CD4-positive, alpha-beta T cell treated with Interleukin-15 for 4 hours (primary cell): ENCODE data around the gene USH1C.

ENCODE experiments used
- DNase-seq: peaks from one replicate; pipeline ENCODE4 v3.0.0-alpha.2; 2020; ENCODE audit warnings: low spot score

The USH1C gene

DNA sequence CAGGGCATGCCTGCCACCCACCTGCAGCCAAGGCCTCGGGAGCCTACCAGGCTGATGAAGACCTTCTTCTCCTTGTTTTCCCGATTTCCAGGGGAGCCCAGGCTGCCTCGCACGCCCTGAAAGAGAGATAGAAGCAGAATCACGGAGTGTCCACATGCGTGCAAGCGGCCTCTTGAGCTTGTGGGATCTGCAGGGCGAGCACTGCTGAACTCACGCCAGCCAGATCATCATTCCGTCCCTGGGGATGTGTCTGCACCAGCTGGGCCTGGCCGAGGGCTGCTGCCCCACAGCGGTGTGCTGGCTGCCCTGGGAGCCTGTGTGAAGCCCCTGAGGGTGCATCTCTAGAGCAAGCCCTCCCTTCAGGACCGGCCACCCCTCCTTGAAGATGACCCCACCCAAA lies 17.9 kb downstream of the USH1C start:
- DNase-seq = no peak

DNA sequence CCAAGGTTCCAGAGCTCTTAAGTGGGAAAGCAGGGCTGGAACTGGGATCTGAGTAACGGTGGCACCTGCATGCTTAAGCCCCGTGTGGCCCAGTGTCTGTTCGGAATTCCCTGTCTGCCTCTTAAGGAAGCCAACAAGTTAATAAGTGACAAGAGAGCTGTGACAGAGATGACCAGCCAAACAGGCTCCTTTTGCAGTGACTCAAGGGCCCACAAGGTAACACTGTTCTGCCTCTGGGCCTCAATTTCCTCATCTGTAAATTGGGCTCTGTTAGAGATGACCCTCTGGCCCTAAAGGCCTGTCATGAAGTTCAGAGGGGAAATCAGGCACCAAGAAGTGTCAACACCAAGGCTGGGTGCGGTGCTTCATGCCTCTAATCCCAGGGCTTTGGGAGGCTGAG lies 18.6 kb downstream of the USH1C start:
- no peak for DNase-seq

DNA sequence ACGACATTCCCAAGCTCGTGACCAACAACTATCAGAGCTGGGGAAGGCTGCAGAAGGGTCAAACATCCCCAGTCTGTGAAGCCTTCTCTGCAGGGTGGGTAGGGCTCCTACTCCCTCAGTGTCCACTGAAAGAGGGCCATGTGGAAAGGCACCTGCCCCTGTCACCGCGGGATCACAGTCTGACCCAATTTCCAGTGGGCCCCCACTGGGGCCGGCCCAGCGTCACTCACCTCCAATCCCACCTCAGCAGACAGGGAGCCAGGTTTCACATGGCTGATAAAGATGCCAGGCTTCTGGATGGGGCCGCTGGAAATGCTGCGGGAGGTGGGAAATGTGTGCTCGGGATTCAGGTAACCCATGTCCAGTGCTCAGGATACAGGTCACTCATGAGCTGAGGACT lies 20.0 kb downstream of the USH1C start:
- no peak for DNase-seq

DNA sequence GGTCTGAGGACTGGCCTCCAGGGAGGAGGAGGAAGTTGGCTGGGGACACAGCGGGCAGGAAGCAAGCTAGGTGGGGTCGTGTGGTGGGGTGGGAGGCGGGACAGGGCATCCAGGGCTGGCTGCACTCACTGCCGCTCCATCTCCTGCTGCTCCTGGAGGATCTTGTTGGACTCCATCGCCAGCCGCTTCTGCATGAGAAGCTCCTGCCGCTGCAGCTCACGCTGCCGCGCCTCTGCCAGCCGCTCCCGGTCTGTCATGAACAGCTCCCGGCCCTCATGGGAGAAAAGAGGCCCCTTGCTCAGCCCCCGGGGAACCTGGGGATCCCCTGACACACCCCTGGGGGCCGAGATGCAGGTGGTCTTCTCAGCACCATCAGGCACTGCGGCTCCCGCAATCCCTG lies 21.6 kb downstream of the USH1C start:
- DNase-seq = no peak

DNA sequence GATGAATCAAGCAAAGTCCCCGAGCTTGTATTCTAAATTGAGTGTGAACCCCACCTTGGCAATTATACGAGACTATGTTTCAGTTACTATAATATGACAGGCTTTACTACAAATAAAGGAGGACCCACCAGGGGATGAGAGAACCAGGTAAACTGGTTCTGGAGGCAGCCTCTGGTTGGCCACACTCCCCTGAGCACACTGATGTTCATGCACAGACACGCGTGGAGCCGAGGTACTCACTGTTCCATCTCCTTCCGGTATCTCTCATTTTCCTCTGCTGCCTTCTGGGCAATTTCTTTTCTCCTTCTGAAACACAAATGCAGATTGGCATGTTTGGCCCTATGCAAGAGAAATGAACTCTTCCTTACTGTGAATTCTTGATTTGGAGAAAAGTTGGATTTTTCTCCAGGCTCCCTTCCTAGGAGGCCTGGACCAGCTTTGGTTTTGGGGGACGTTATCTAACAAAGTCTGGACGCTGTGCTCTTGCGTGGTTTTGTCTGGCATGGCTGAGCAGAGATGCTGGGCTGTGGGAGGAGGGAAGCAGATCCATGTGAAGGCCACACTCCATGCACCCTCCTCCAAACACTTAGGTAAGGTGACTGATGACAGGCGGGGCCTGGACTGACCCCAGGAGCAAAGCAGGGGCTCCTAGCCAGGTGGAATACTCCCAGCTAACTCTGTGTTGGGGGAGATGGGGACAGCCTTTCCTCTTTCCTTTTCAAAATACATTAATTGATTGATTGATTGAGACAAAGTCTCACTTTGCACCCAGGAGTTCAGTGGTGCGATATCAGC lies 22.9 kb downstream of the USH1C start:
- no peak for DNase-seq

DNA sequence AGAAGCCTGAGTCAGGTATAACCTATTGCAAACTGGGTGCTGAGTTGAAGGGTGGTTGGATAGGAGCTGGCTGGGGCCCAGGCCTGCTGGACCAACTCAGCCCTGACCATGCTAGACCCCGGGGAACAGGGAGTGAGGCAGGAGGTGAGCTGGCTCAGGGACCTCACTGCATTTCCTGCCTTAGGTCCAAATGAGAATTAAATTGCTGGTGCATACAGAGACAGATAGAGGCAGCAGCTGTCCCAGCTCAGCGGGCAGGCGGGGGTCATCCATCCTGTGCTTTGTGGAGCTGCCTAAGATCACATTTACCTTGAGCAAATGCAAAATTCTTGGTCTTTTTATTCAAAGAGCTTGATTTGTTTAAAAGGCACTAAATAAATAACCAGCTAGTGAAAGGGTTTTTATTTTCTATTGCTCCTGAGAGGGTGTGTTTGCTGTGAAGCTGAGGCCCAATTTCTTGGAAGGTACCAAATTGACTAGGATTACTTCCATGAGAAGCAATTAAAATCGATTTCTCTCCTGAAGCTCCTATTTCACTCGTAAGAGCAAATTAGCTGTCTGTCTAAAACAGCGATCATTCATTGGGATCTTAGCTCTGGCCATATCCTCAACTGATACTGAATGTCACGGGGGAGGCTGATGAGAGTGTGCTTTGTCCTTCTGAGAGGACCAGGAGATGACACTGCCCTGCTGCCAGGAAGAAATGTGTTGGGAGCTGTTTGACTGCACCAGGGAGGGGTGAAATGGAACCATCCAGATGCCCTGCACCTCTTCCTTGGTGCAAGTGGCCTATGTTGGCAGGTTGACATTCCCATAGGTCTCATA lies 24.9 kb downstream of the USH1C start:
- DNase-seq = no peak

DNA sequence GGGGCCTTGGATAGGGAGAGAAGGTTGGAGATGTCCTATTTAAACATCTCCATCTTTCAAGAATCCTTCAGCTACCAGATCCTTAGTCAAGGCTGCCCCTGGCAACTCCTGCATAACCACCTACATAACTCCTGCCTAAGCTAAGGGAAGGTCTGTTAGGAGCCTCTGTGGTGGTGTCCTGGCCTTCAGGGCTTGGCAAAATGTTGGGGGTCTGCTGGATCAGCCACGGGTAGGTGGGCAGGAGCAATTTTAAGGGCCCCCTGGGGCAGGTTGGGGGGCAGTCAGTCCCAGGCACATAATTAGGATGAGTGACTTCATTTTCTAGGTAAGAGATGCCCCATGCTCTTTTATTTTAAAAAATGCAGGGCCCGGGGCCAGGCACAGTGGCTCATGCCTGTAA lies 25.9 kb downstream of the USH1C start:
- no peak for DNase-seq

DNA sequence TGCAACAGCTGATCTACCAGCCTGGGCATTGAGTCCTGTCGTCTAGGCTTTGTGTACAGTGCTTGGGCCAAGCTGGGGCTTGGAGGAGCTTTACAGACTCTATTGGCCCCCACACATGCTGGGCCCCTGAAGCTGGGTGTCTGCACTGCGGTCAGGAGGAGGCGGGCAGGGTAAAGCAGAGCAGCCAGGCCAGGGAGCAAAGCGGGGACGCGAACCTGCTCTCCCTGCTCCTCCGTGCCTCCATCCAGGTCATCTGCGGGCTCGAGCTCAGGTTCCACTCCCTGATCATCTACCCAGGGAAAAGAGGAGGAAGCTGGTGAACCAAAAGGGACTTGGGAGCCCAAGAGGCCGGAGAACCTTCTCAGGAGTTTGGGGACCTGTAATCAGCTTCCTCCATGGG lies 27.0 kb downstream of the USH1C start:
- DNase-seq = no peak

DNA sequence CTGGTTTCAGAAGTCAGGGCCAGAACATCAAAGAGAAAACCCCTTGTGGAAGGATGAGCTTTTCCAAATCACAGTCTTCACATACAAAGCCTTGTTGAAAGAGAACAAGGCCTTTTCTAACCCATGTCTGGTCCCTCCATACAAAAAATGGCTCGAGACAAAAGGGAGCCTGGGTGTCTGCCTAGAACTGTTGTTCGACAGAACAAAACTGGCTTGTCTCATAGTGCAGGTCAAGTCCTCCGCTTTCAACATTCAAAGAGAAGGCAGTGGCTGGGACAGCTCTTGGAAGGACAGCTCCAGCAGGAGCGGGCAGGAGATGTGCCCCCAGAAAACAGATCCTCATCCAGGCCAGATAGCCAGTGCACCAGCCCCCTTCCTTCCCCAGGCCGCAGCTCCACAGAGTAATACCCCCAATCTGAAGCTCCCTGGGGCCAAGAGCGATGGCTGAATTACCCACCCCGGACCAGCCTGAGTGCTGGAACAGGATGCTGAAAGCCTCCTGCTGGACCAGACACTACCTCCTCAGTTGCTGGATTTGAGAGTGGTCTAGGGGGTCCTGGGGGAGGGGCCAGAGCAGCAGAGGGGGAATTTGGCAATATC lies 27.6 kb downstream of the USH1C start:
- no peak for DNase-seq

DNA sequence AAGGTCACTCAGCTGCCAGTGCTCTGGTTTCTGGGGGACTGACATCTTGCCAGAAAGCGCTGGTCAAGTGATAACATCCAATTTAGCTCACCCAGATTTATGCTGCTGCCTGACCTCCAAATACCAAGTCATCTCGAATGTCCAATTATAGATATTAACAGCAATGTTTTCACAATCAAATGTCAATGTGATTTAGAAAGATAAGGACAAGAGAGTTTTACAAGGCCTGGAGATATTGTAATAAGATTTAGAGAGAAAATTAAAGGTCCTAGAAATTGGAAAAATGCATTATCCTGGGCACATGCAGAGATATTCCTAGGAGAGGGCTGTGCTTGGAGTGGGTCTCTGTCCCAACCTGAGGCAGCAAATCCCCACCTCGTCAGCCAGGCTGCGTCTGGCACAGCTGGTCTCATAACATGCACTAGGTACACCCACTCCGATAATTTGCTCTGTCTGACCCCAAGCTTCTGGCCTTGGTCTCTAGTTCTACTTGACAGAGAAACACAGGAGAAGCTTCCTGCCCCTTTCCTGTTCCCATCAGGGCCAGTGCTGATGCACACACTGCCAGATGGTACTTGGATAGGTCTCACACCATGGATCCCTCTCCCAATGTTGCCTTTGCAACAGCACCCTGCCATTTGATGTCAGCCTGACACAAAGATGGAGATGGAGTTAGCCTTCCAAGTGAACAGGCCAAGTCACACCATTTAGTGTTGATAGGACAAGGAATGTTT lies 28.6 kb downstream of the USH1C start:
- DNase-seq = no peak

DNA sequence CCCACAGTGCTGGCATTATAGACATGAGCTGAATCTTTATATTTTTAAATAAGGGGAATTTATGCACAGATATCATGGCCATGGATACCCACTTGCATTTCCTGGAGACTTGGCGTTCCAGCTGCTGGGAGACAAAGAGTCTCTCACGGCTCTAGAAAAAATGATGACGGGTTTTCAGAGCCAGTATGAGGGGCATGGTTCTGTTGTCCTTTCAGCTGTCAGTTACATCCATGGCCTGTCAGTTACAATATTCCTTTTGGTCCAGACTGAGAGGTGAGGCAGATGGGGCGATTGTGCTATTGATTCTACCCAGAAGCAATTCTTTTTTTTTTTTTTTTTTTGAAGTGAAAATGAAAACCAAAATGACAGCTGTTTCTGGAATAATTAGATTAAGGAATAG lies 29.7 kb downstream of the USH1C start:
- DNase-seq = no peak

DNA sequence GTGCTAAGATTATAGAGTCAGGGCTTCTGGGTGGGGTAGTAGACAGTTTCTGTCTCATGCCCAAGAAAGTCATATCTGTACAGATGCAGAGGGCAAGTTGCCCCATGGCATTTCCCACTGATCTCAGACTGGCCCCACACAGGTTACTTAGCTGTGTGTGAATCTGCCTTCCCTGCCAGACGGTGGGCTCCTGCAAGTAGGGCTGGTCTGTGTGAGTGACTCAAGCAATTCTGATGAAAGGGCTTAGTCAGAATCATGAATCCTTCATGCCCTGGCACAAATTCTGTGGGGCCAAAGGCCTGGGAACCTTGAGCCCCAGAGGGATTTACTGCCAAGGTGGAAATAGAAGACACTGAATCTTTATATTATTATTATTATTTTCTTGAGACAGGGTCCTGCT lies 30.4 kb downstream of the USH1C start:
- no peak for DNase-seq

DNA sequence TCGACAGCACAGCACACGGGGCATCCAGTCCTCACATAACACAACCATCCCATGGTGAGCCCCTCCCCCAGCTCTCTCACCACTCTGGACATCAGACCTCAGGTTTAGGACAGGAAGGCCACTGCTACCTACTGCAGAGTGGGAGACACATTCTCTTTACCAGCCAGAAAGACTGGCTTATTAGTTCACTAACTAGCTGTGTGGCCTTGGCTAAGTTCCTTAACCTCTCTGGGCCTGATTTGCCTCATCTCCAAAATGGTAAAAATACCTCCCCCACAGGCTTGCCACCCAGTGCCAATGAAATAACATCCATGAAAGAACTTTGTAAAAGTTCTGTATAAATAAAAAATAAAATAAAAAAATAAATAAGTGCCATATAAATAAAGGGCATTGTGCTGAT lies 32.1 kb downstream of the USH1C start:
- DNase-seq = no peak

DNA sequence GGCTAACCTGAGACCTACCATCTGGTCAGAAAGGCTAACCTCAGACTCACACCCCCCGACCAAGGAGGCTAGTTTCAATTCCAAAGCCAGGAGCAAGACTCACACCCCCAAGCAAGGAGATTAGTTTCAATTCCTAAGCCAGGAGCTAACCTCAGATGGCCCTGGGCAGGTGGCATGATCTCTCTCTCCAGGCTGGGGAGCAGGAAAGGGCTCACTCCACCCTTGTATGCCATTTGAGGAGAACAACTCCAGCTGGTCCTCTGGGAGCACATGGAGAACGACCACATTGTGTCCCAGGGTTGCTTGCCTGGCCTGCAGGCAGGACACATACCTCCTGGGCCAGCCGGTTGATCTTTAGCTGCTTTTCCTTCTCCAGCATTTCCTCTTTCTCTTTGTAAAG lies 32.6 kb downstream of the USH1C start:
- no peak for DNase-seq

DNA sequence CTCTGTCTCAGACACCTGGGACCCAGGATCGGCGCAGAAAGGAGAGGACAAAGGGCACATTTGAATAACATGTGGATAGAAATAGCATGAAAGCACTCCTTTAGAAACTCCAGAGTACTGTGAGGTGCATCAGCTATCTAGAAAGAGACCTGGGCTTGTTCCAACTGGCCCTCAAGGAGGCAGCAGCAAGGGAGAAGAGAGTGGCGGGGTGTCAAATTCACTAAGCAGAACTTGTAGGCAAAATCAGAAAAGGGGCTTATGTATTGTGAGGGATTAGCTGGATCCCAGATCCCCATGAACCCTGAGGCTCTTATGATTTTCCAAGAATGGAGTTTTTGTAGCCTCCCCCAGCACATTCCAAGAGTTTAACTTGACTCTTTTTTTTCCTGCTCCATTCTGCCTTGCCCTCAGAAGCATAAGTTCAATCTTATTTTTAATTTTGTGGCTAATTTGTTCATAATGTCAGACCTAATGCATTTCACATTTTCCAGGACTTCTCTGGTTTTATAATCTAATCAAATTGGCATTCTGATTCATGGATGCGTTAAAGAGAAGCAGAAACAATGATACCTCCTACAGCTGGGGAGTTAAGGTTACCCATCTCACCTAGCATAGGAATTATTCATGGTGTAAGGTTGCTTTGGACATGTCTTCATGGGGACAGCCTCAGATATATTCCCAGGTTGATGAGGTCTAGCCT lies 33.6 kb downstream of the USH1C start:
- no peak for DNase-seq

DNA sequence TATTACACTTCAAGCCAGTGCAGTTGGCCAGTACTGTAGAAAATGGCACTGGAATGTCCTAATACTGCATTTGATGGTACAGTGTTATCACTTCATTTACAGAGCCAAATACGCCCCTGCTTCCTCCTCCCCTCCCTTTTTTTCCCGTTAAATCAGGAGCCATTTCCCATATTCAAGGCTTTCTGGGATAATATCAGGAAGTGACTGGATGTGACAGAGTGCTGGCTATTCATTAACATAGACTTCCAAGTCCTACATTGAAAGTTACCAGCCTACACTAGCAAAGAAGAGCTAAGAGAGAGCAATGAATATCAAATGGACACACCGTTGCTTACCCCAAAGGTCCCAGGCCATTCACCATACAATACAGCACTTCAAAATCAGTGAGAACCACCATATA lies 35.4 kb downstream of the USH1C start:
- DNase-seq = no peak

DNA sequence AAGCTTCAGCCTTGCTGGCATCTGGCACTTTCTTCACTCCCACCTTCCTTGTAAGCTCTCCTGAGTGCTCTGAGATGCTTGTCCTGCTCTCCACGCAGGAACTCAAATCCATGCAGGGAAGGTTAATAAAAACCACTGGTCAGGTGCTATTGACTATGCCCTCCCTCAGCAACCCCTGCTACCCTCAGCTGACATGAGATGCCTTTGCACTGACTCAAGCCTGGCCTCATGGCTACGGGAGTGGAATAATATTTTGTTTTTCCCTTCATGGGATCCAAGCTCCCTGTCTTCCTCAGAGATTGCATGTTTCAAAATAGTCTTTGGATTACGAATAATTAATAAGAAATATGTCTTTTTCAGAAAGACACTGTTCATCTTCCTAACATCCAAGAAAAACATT lies 35.9 kb downstream of the USH1C start:
- no peak for DNase-seq

DNA sequence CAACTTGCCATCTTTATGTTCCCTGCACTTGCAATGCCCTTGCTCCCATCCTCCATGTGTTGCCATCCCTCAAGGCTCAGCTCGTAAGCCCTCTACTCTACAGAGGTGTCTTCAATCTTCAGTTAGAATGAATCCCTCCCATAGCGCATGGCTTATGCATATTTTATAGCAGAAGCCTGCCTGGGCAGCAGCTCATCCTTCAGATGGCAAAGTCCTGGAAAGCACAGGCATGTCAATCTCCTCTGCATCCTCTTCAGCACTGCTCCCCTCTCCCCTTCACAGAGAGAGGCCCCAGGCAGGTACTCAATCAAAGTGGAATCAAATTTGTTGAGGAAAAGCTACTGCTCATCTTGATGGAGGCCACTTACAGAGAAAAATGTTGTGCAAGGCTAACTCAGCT lies 36.4 kb downstream of the USH1C start:
- no peak for DNase-seq

DNA sequence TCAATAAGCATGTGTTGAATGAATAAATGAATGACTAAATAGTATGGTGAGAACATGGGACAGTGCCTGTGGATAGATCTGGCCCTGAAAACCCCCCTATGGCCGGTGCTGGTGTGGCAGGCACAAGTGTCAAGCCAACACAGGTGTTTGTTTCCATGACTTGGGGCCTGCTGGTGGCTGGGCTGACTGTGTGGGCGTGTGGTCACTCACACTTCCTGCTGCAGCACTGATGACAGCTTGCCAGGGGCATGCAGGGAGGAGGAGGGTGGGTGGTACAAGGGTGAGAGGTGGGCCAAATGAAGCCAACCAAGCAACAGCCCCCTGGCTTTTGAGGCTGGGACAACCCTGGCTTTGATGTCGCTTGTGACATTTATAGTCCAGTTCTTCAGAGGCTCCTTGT lies 37.3 kb downstream of the USH1C start:
- DNase-seq = no peak

DNA sequence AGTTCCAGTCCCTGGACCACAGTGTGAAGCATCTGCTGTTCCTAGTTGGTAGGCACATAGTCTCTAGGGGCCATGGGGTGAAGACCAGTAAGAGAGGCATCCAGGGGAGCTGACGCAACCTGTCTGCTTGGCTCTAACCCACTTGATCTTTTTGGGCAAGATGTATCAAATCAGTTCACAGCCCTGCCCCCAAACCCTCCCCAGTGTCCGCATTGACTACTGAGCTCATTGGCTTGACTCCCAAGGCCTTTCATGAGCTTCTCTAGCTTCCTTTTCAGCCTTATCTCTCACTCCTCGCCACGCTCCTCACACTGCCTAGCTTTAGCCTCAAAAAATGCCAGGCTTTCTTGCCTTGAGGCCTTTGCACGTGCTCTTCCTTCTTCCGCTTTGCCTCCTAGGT lies 37.9 kb downstream of the USH1C start:
- DNase-seq = no peak

DNA sequence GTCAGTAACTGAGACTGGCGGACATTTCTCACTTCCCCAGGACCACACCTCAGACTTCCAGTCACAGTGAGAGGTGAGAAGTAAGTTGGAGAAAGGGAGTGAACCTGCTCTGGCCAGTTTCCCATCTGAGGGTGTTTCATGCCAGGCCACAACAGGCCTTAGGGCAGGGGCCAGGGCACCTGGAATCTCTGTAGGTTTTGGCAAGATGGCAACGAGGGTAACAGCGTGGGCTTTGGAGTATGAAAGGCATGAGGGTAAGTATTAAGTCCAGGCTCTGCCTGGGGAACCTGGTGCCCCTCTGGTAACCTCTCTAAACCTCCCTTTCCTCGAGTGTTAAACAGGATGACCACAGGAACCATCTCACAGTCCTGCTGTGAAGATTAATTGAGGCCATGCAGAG lies 39.1 kb downstream of the USH1C start:
- DNase-seq = no peak
